Measurements from ENCODE around the gene TBCCD1. TPM values are rescaled to one million over a fixed set of nuclear protein-coding genes. Genes with fewer than 3 reads are reported as not detected.
A peak's percentile ranks its signal among the peaks of the same experiment; 100 is the strongest.

The TBCCD1 gene
- total and polyA plus RNA-seq, 2 donors (not counting 1 experiment from before 2014, with no cell fraction given): 13.7 to 16.8 TPM

DNA sequence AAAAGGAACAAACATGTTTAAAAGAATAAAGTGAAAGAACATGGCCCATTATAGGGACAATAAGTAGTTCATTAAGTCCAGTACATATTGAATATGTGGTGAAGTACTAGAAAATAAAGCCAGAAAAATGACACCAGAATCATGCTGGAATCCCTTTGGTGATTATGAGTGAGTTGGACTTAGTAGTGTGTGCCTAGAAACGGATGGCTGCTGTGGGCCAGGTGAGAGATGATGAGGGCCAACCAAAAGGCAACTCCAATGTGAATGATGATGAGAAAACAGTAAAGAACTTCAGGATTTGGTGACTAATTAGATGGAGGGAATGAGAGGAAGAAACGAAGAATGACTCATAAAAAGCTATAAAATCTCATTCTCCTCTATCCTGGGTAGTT lies 26.3 kb downstream of the TBCCD1 start:
- Histone ChIP-seq H2AFZ (ENCODE audit: low read length) (no peak overlapping the region), H3K9me3 (ENCODE audit: control insufficient read depth, insufficient read depth, low read depth, low read length) (no peaks in the 10 kb centered on the region), H3K9ac (ENCODE audit: insufficient read depth, low read length) (no peak overlapping the region), H3K79me2 (ENCODE audit: control insufficient read depth, insufficient read depth, low read length) (no peaks in the 10 kb centered on the region), H3K27me3 (ENCODE audit: control insufficient read depth, insufficient read depth, low read length) (no peaks in the 10 kb centered on the region), H4K20me1 (ENCODE audit: control insufficient read depth, extremely low read depth, insufficient read depth, low read length) (no peaks in the 10 kb centered on the region), H3K4me1 (ENCODE audit: control insufficient read depth, extremely low read depth, insufficient read depth, low read length) (peaks cover 4% of the 10 kb centered on the region), H3K4me3 (replicated peaks in 1 of 4; ENCODE audit: control extremely low read depth in 1 of 4, insufficient read depth in 1 of 4, low read depth in 3 of 4, low read length in 4 of 4) (no peak overlapping the region), H3K27ac (ENCODE audit: insufficient read depth, low read length) (no peak overlapping the region), H3K36me3 (ENCODE audit: control insufficient read depth, insufficient read depth, low read length) (no peaks in the 10 kb centered on the region), H3K4me2 (ENCODE audit: extremely low read depth, insufficient read depth, low read length) (no peak overlapping the region)
- DNase-seq (ENCODE audit: low read depth in 2 of 2): peak in 1 of 2 donors; percentile 44
- TF ChIP-seq, protein P1, sequence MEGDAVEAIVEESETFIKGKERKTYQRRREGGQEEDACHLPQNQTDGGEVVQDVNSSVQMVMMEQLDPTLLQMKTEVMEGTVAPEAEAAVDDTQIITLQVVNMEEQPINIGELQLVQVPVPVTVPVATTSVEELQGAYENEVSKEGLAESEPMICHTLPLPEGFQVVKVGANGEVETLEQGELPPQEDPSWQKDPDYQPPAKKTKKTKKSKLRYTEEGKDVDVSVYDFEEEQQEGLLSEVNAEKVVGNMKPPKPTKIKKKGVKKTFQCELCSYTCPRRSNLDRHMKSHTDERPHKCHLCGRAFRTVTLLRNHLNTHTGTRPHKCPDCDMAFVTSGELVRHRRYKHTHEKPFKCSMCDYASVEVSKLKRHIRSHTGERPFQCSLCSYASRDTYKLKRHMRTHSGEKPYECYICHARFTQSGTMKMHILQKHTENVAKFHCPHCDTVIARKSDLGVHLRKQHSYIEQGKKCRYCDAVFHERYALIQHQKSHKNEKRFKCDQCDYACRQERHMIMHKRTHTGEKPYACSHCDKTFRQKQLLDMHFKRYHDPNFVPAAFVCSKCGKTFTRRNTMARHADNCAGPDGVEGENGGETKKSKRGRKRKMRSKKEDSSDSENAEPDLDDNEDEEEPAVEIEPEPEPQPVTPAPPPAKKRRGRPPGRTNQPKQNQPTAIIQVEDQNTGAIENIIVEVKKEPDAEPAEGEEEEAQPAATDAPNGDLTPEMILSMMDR (conservative IDR thresholded peaks at IDR 0.05 in 1 of 2, IDR thresholded peaks at IDR 0.05 in 1 of 2; ENCODE audit: low read depth in 1 of 2, low read length in 2 of 2): no peak
- TF ChIP-seq EZH2 (IDR thresholded peaks at IDR 0.05; ENCODE audit: low read length, missing control alignments): no peak

DNA sequence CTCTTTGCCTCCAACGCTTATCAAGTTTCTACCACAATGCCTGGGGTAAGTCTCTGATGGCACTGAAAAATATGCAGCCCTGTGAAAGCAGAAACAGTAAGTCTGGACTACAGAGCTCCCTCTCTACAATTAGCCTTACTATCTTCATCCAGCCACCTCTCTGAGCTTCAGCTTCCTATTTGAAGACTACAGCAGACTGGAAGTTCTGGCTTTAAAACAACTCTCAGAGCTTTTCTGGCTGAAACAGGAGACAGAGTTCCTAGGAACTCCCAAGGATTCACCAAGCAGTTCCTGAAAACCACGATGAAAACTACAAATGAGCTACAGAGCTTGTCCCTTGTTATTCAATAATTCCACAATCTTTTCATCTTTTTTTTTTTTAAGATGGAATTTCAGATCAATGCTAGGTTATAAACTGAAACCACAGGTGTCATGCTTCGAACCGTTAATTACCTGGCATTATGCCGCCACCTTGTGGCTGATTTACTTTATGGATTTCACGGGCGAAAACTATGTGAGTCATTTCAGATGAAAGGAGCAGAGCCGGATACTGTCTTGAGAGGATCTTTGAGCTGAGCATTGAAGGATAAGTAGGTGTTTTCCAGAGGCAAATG lies 26.8 kb downstream of the TBCCD1 start:
- Histone ChIP-seq H3K4me3 (replicated peaks in 1 of 4; ENCODE audit: control extremely low read depth in 1 of 4, insufficient read depth in 1 of 4, low read depth in 3 of 4, low read length in 4 of 4) (no peak overlapping the region), H3K9me3 (ENCODE audit: control insufficient read depth, insufficient read depth, low read depth, low read length) (no peaks in the 10 kb centered on the region), H3K79me2 (ENCODE audit: control insufficient read depth, insufficient read depth, low read length) (no peaks in the 10 kb centered on the region), H2AFZ (ENCODE audit: low read length) (no peak overlapping the region), H3K9ac (ENCODE audit: insufficient read depth, low read length) (no peak overlapping the region), H3K27me3 (ENCODE audit: control insufficient read depth, insufficient read depth, low read length) (no peaks in the 10 kb centered on the region), H3K4me1 (ENCODE audit: control insufficient read depth, extremely low read depth, insufficient read depth, low read length) (peaks cover 4% of the 10 kb centered on the region), H3K4me2 (ENCODE audit: extremely low read depth, insufficient read depth, low read length) (peak overlapping the region; percentile 45), H4K20me1 (ENCODE audit: control insufficient read depth, extremely low read depth, insufficient read depth, low read length) (no peaks in the 10 kb centered on the region), H3K27ac (ENCODE audit: insufficient read depth, low read length) (no peak overlapping the region), H3K36me3 (ENCODE audit: control insufficient read depth, insufficient read depth, low read length) (no peaks in the 10 kb centered on the region)
- peak; percentile 67 to 75 for DNase-seq (ENCODE audit: low read depth in 2 of 2)
- TF ChIP-seq EZH2 (IDR thresholded peaks at IDR 0.05; ENCODE audit: low read length, missing control alignments): no peak
- TF ChIP-seq, protein P1 (conservative IDR thresholded peaks at IDR 0.05 in 1 of 2, IDR thresholded peaks at IDR 0.05 in 1 of 2; ENCODE audit: low read depth in 1 of 2, low read length in 2 of 2): peak; percentile 62 to 64

GRCh38 chr3:186538779-186539178 lies 28.4 kb downstream of the TBCCD1 start:
- Histone ChIP-seq H3K4me1 (ENCODE audit: control insufficient read depth, extremely low read depth, insufficient read depth, low read length) (peaks cover 4% of the 10 kb centered on the region), H3K4me2 (ENCODE audit: extremely low read depth, insufficient read depth, low read length) (no peak overlapping the region), H3K27me3 (ENCODE audit: control insufficient read depth, insufficient read depth, low read length) (no peaks in the 10 kb centered on the region), H3K9ac (ENCODE audit: insufficient read depth, low read length) (no peak overlapping the region), H3K79me2 (ENCODE audit: control insufficient read depth, insufficient read depth, low read length) (no peaks in the 10 kb centered on the region), H3K9me3 (ENCODE audit: control insufficient read depth, insufficient read depth, low read depth, low read length) (no peaks in the 10 kb centered on the region), H3K4me3 (replicated peaks in 1 of 4; ENCODE audit: control extremely low read depth in 1 of 4, insufficient read depth in 1 of 4, low read depth in 3 of 4, low read length in 4 of 4) (no peak overlapping the region), H3K27ac (ENCODE audit: insufficient read depth, low read length) (no peak overlapping the region), H2AFZ (ENCODE audit: low read length) (no peak overlapping the region), H3K36me3 (ENCODE audit: control insufficient read depth, insufficient read depth, low read length) (no peaks in the 10 kb centered on the region), H4K20me1 (ENCODE audit: control insufficient read depth, extremely low read depth, insufficient read depth, low read length) (no peaks in the 10 kb centered on the region)
- DNase-seq (ENCODE audit: low read depth in 2 of 2): no peak
- TF ChIP-seq, protein P1 (conservative IDR thresholded peaks at IDR 0.05 in 1 of 2, IDR thresholded peaks at IDR 0.05 in 1 of 2; ENCODE audit: low read depth in 1 of 2, low read length in 2 of 2): no peak
- TF ChIP-seq EZH2 (IDR thresholded peaks at IDR 0.05; ENCODE audit: low read length, missing control alignments): no peak
